NCI-H2107 treated with DMSO at 0.1 percent for 48 hours (cell line): ENCODE measurements around the gene SPATA45.

Source experiments
- DNase-seq: peaks from one replicate; lab custom pipeline; 2025; ENCODE audit not compliant: unreplicated experiment; lab: John Stamatoyannopoulos, UW

Gene SPATA45

DNA sequence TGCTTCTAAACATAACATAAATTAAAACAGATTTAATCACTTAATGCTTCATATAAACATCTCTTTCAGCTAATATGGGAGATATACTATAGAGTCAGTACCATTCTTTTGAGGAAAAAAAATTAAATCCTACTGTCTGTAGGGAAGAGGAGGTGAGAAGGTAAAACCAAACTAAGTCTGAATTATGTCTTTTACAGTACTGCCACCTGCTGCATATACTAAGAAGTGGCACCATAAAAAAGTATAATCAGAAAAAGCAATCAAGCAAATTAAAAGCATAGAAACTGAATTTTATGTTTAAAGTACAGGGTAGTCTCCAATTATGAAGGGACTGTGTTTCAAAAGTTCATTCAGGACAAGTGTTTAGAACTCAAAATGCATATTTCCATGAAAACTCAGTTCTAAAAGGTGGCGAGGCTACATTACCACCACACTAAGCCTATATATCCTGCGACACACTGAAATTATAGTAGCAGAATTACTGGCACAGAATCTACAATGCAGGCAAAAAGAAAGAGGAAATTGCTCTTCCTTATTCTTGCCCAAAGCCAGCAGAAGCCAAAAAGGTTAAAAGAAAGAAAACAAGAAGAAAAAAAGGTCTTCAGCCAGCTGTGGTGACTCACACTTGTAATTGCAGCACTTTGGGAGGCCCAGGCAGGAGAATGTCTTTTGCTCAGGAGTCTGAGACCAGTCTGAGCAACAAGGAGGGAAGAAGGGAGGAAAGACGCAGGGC, 64.9 kb downstream of the SPATA45 start:
- peak; percentile 37 for DNase-seq

DNA sequence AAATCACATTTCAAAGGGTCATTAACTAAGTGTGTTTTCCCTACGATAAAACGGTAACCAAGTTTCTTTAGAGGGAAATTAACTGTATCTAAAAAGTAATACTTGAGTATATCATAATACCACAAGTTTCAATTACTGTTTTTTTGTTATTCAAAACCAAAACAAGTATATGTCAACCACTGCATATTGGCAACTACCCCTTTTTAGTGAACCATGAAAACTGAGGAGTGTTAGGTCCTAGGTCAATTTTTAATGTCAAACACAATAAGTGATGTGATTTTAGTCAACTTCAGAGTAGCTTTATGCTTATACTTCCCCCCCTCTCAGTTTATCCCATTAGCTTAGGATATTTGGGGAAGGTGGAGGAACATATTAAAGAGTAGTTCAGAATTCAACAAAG, 66.2 kb downstream of the SPATA45 start:
- DNase-seq = no peak

DNA sequence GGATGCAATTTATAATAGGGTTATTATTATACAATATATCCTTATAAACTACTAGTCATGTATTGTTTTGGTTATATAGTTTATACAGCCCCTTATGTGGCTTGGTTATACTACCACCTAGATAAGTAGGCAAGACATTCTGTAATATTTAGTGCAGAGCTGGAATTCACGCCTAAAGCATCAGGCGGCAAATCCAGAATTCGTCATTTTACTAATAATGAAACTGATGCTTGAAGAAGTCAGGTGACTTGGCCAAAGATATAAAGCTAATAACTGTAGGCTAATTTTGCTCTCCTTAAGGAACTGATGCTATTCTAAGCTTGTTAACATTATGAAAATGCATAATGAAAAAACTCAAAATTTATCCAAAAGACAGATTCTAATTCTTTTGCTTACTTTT, 66.7 kb downstream of the SPATA45 start:
- no peak for DNase-seq
